Osteoblast (primary cell): ENCODE measurements around the gene ST8SIA4. TPM values are rescaled to one million over a fixed set of nuclear protein-coding genes. Genes with fewer than 3 reads are reported as not detected.

ENCODE experiments used
- DNase-seq: peaks from one replicate; pipeline ENCODE4 v3.0.0; 2011; ENCODE audit warnings: low spot score, mixed read lengths; ENCODE audit not compliant: insufficient read length; ENCODE audit errors: missing footprints
- H2AFZ ChIP-seq: 2 replicates; pipeline ENCODE4 v1.6.0; 2011; ENCODE audit warnings: mild to moderate bottlenecking, low read length
- H3K27ac ChIP-seq: 2 replicates; pipeline ENCODE4 v1.5.1; 2011; ENCODE audit warnings: mild to moderate bottlenecking, low read depth, low read length, moderate library complexity
- H3K27me3 ChIP-seq: 2 replicates; pipeline ENCODE4 v1.6.0; 2012; ENCODE audit warnings: mild to moderate bottlenecking, control low read depth, inconsistent platforms, low read length, moderate library complexity; ENCODE audit not compliant: insufficient read depth
- H3K36me3 ChIP-seq: 2 replicates; pipeline ENCODE4 v1.5.1; 2011; ENCODE audit warnings: mild to moderate bottlenecking, low read length, control low read depth, moderate library complexity; ENCODE audit not compliant: insufficient read depth
- H3K4me1 ChIP-seq: 2 replicates; pipeline ENCODE4 v1.5.1; 2011; ENCODE audit warnings: mild to moderate bottlenecking, low read length, control low read depth, moderate library complexity; ENCODE audit not compliant: insufficient read depth
- H3K4me2 ChIP-seq: 2 replicates; pipeline ENCODE4 v1.6.0; 2011; ENCODE audit warnings: mild to moderate bottlenecking, low read length; ENCODE audit not compliant: insufficient read depth
- H3K4me3 ChIP-seq: fragments of 200-600 bp; sonication (generic); 3 replicates; pipeline ENCODE4 v1.5.1; 2012; ENCODE audit warnings: mild to moderate bottlenecking, low read length, inconsistent platforms; ENCODE audit not compliant: insufficient read depth
- H3K79me2 ChIP-seq: 2 replicates; pipeline ENCODE4 v1.6.0; 2012; ENCODE audit warnings: mild to moderate bottlenecking, low read length, control low read depth, inconsistent platforms; ENCODE audit not compliant: insufficient read depth
- H3K9me3 ChIP-seq: 2 replicates; pipeline ENCODE4 v1.5.1; 2011; ENCODE audit warnings: low read depth, low read length, control low read depth
- H4K20me1 ChIP-seq: 2 replicates; pipeline ENCODE4 v1.6.0; 2012; ENCODE audit warnings: mild to moderate bottlenecking, low read length, control low read depth; ENCODE audit not compliant: insufficient read depth
- total RNA-seq: library from RNA; depleted of rRNA; stranded (reverse); fragments of >200 nt; gene quantifications from 2 replicates; pipeline ENCODE4 v1.2.3, GENCODE V29; 2012
- TF ChIP-seq, protein P1 (sequence below): IDR thresholded peaks from 2 replicates; pipeline ENCODE4 v1.5.1; 2011; ENCODE audit warnings: mild to moderate bottlenecking, low read depth, low read length, moderate library complexity; ENCODE audit errors: extremely low read depth

The ST8SIA4 gene
- total RNA-seq, 1 donor: 1.4 TPM

DNA sequence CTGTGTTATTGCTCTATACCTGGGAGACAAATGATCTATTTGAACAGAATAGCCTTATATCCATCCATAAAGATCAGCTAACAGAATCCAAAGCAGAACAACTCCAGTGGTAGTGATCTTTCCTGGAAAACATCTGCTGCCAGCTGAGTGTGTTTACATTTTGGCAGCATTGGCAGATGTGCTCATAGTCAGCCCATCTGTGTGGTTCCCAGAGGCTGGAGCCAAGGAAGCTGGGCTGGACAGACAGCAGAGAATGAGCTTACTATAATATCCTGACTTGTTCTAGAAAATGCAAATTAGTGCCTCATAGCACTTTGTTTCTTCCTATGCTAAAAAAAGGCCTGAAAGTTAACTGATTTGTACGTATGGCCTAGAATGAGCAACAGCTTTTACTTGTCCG lies 99.7 kb downstream of the ST8SIA4 start:
- Histone ChIP-seq H3K4me3 (no peak overlapping the region), H4K20me1 (no peaks in the 10 kb centered on the region), H3K9me3 (no peaks in the 10 kb centered on the region), H3K4me2 (no peak overlapping the region), H2AFZ (no peak overlapping the region), H3K4me1 (no peaks in the 10 kb centered on the region), H3K79me2 (no peaks in the 10 kb centered on the region), H3K27ac (no peak overlapping the region), H3K27me3 (no peaks in the 10 kb centered on the region), H3K36me3 (no peaks in the 10 kb centered on the region)
- TF ChIP-seq, protein P1, sequence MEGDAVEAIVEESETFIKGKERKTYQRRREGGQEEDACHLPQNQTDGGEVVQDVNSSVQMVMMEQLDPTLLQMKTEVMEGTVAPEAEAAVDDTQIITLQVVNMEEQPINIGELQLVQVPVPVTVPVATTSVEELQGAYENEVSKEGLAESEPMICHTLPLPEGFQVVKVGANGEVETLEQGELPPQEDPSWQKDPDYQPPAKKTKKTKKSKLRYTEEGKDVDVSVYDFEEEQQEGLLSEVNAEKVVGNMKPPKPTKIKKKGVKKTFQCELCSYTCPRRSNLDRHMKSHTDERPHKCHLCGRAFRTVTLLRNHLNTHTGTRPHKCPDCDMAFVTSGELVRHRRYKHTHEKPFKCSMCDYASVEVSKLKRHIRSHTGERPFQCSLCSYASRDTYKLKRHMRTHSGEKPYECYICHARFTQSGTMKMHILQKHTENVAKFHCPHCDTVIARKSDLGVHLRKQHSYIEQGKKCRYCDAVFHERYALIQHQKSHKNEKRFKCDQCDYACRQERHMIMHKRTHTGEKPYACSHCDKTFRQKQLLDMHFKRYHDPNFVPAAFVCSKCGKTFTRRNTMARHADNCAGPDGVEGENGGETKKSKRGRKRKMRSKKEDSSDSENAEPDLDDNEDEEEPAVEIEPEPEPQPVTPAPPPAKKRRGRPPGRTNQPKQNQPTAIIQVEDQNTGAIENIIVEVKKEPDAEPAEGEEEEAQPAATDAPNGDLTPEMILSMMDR: no peak
- no peak for DNase-seq

DNA sequence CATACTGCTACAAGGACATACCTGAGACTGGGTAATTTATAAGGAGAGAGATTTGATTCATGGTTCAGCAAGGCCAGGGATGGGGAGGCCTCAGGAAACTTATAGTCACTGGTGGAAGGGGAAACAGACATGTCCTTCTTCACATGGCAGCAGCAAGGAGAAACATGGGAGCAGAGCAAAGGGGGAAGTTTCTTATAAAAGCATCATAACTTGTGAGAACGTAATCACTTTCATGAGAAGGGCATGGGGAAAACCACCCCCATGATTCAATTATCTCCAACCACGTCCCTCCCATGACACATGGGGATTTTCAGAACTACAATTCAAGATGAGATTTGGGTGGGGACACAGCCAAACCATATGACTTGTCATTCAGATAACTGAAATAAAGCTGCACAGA lies 100.9 kb downstream of the ST8SIA4 start:
- TF ChIP-seq, protein P1: no peak
- no peak overlapping the region for H3K4me2 ChIP-seq
- DNase-seq: no peak
- no peaks in the 10 kb centered on the region for H3K9me3 ChIP-seq
- no peaks in the 10 kb centered on the region for H3K27me3 ChIP-seq
- no peak overlapping the region for H3K4me3 ChIP-seq
- no peaks in the 10 kb centered on the region for H3K36me3 ChIP-seq
- H4K20me1 ChIP-seq: no peaks in the 10 kb centered on the region
- no peak overlapping the region for H3K27ac ChIP-seq
- no peak overlapping the region for H2AFZ ChIP-seq
- no peaks in the 10 kb centered on the region for H3K79me2 ChIP-seq
- H3K4me1 ChIP-seq: no peaks in the 10 kb centered on the region

DNA sequence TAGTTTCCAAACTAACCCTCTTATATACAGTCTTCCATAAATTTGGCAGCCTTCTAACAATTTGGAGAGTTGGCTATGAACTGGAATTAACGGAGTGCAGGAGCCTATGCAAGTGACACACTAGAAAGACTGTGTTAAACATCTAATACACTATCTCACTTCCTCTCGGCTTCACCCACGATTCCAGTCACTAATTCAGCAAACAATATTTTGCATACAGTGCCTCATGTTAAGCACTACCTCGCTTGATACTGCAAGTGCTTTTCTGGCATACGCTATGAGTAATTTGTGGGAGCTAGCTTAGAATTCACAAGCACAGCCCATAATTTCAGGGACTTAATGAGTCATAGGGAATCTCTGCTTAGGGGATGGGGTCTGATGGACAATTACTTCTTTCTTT lies 102.5 kb downstream of the ST8SIA4 start:
- H3K9me3 ChIP-seq: no peaks in the 10 kb centered on the region
- no peaks in the 10 kb centered on the region for H3K27me3 ChIP-seq
- H3K79me2 ChIP-seq: no peaks in the 10 kb centered on the region
- TF ChIP-seq, protein P1: no peak
- no peaks in the 10 kb centered on the region for H4K20me1 ChIP-seq
- H3K4me2 ChIP-seq: no peak overlapping the region
- H3K36me3 ChIP-seq: no peaks in the 10 kb centered on the region
- H3K4me1 ChIP-seq: no peaks in the 10 kb centered on the region
- no peak overlapping the region for H2AFZ ChIP-seq
- H3K27ac ChIP-seq: no peak overlapping the region
- no peak overlapping the region for H3K4me3 ChIP-seq
- no peak for DNase-seq

DNA sequence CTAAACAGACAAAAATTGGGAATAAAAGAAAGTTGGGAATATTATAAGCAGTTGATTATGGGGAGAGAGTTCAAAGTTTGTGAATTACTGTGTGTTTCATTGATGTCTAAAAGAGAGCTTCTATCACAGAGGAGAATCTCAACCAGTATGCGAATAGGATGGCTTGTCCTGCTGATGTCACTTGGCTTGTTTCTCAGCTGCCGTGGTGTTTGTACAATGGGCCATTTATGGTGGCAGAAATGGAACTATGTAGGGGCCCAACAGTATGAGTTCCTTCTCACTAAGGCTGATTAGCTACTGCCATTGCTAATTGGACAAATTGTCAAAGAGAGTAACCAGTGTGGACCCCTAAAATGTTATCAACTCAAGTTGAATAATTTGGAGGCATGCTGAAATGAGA lies 103.9 kb downstream of the ST8SIA4 start:
- no peak for DNase-seq
- Histone ChIP-seq H3K4me3 (no peak overlapping the region), H3K9me3 (no peaks in the 10 kb centered on the region), H3K4me2 (no peak overlapping the region), H3K79me2 (no peaks in the 10 kb centered on the region), H3K27me3 (no peaks in the 10 kb centered on the region), H3K36me3 (no peaks in the 10 kb centered on the region), H3K27ac (no peak overlapping the region), H3K4me1 (no peaks in the 10 kb centered on the region), H4K20me1 (no peaks in the 10 kb centered on the region), H2AFZ (no peak overlapping the region)
- TF ChIP-seq, protein P1: no peak
